Right forelimb (tissue), 1 donor: ENCODE results near the gene TBC1D22A.
"Not testable (repeated sequence)": the region's sequence is repeated elsewhere in the genome, so short reads cannot be mapped to it uniquely, and the experiment has no call there.

Source experiments
- DNase-seq: peaks from one replicate; pipeline ENCODE4 v3.0.0-alpha.2; 2018

Gene TBC1D22A

GRCh38 chr22:46978668-46979067 is 216.2 kb downstream of the TBC1D22A start:
- not testable (repeated sequence) for DNase-seq

GRCh38 chr22:46979506-46979905 is 217.1 kb downstream of the TBC1D22A start:
- no peak for DNase-seq

GRCh38 chr22:46980392-46980791 is 217.9 kb downstream of the TBC1D22A start:
- DNase-seq = no peak

- DNase-seq = no peak
Measured at GRCh38 chr22:46982635-46983034, 220.2 kb downstream of the TBC1D22A start.

GRCh38 chr22:46983046-46983445 is 220.6 kb downstream of the TBC1D22A start:
- no peak for DNase-seq

- DNase-seq = no peak
Measured at GRCh38 chr22:46984751-46985506, 222.5 kb downstream of the TBC1D22A start.

GRCh38 chr22:46985507-46985882 is 223.0 kb downstream of the TBC1D22A start:
- DNase-seq = no peak

- no peak for DNase-seq
Measured at GRCh38 chr22:46986788-46987187, 224.3 kb downstream of the TBC1D22A start.

- DNase-seq = no peak
Measured at GRCh38 chr22:46990937-46991550, 228.6 kb downstream of the TBC1D22A start.

GRCh38 chr22:46991666-46992065 is 229.2 kb downstream of the TBC1D22A start:
- no peak for DNase-seq

GRCh38 chr22:46992121-46992731 is 229.8 kb downstream of the TBC1D22A start:
- no peak for DNase-seq

GRCh38 chr22:46993633-46994032 is 231.2 kb downstream of the TBC1D22A start:
- DNase-seq = no peak

GRCh38 chr22:46994265-46994664 is 231.8 kb downstream of the TBC1D22A start:
- DNase-seq = no peak

- no peak for DNase-seq
Measured at GRCh38 chr22:46994983-46995382, 232.5 kb downstream of the TBC1D22A start.

- DNase-seq = no peak
Measured at GRCh38 chr22:46995501-46996360, 233.3 kb downstream of the TBC1D22A start.

- DNase-seq = no peak
Measured at GRCh38 chr22:46996595-46997310, 234.3 kb downstream of the TBC1D22A start.

- DNase-seq = no peak
Measured at GRCh38 chr22:46997311-46997970, 235.0 kb downstream of the TBC1D22A start.

GRCh38 chr22:46998331-46998730 is 235.9 kb downstream of the TBC1D22A start:
- DNase-seq = no peak

GRCh38 chr22:47000256-47000655 is 237.8 kb downstream of the TBC1D22A start:
- no peak for DNase-seq

- no peak for DNase-seq
Measured at GRCh38 chr22:47000888-47001287, 238.4 kb downstream of the TBC1D22A start.

GRCh38 chr22:47001288-47001687 is 238.8 kb downstream of the TBC1D22A start:
- no peak for DNase-seq

GRCh38 chr22:47002692-47003091 is 240.2 kb downstream of the TBC1D22A start:
- peak; percentile 26 for DNase-seq
